Adrenal gland (tissue), 5 donors: ENCODE measurements around the gene TRIM40.

Experiments used
- POLR2A ChIP-seq, 2 donors: fragments of 450-650 bp; IDR thresholded peaks; one replicate each; pipeline ENCODE4 v1.6.1; 2017; ENCODE audit warnings: antibody characterized with exemption in 2 of 2, mild to moderate bottlenecking in 2 of 2, moderate library complexity in 1 of 2
- TF ChIP-seq, protein P1 (sequence below), 6 experiments: fragments of 450-650 bp in 4 of 6; fragments of 200-600 bp in 2 of 6; sonication (generic) in 1 of 6; IDR thresholded peaks; 1 replicate in 5 of 6; 2 replicates in 1 of 6; pipeline versions ENCODE4 v1.5.1 to v1.8.0; 2016 to 2021; ENCODE audit warnings: antibody characterized with exemption in 6 of 6, mild to moderate bottlenecking in 2 of 6, moderate library complexity in 1 of 6
- donor health status: DM: no; HTN: no; CAD: no.

- TF ChIP-seq, protein P1, sequence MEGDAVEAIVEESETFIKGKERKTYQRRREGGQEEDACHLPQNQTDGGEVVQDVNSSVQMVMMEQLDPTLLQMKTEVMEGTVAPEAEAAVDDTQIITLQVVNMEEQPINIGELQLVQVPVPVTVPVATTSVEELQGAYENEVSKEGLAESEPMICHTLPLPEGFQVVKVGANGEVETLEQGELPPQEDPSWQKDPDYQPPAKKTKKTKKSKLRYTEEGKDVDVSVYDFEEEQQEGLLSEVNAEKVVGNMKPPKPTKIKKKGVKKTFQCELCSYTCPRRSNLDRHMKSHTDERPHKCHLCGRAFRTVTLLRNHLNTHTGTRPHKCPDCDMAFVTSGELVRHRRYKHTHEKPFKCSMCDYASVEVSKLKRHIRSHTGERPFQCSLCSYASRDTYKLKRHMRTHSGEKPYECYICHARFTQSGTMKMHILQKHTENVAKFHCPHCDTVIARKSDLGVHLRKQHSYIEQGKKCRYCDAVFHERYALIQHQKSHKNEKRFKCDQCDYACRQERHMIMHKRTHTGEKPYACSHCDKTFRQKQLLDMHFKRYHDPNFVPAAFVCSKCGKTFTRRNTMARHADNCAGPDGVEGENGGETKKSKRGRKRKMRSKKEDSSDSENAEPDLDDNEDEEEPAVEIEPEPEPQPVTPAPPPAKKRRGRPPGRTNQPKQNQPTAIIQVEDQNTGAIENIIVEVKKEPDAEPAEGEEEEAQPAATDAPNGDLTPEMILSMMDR (IDR thresholded peaks at IDR 0.05): no peak
- no peak for TF ChIP-seq POLR2A (IDR thresholded peaks at IDR 0.05)
These were observed 48.6 kb downstream of the TRIM40 start for GRCh38 chr6:30184417-30185031.
